ENCODE data around the gene PIP5K1B. TPM values are rescaled to one million over a fixed set of nuclear protein-coding genes. Genes with fewer than 3 reads are reported as not detected.

PIP5K1B gene
- total and polyA plus RNA-seq, 2 of the 13 experiments (the other 11 are each of a cell fraction or from before 2014, with no cell fraction given) = 15.8 to 17.5 TPM

GRCh38 chr9:69035438-69036308 lies 330.6 kb downstream of the PIP5K1B start, which contains the start of gene FXN (continued):
- no peak for TF ChIP-seq ZBTB40 (IDR thresholded peaks at IDR 0.05)
- TF ChIP-seq ZBTB40 (CRISPR knock-in tag; IDR thresholded peaks at IDR 0.05) = 0 out of 2 replicates have a peak, but pooled peaks have one; percentile 49
- no peak for TF ChIP-seq SIX4 (CRISPR knock-in tag; IDR thresholded peaks at IDR 0.05)
- TF ChIP-seq ZNF660 (CRISPR knock-in tag; IDR thresholded peaks at IDR 0.05; ENCODE audit: borderline replicate concordance, low read depth) = no peak
- TF ChIP-seq ZNF710 (CRISPR knock-in tag; IDR thresholded peaks at IDR 0.05; ENCODE audit: borderline replicate concordance) = no peak
- TF ChIP-seq SNAPC5 (CRISPR knock-in tag; IDR thresholded peaks at IDR 0.05; ENCODE audit: borderline replicate concordance) = no peak
- no peak for TF ChIP-seq HNF4G (IDR thresholded peaks at IDR 0.05; ENCODE audit: borderline replicate concordance, low read depth, low read length)
- TF ChIP-seq HNF4G (CRISPR knock-in tag; IDR thresholded peaks at IDR 0.05; ENCODE audit: borderline replicate concordance, low read depth) = 0 out of 2 replicates have a peak, but pooled peaks have one; percentile 23
- peak; percentile 35; the same call in 1 of the 2 replicates for TF ChIP-seq MEIS1 (CRISPR knock-in tag; IDR thresholded peaks at IDR 0.05; ENCODE audit: borderline replicate concordance)
- no peak for TF ChIP-seq GPBP1L1 (CRISPR knock-in tag; IDR thresholded peaks at IDR 0.05)
- no peak; the same call in 1 of the 2 replicates for TF ChIP-seq TOPORS (CRISPR knock-in tag; IDR thresholded peaks at IDR 0.05)
- TF ChIP-seq KLF11 (CRISPR knock-in tag; IDR thresholded peaks at IDR 0.05) = no peak
- no peak for TF ChIP-seq TCF12 (IDR thresholded peaks at IDR 0.05)
- peak; percentile 54; the same call in 1 of the 2 replicates for TF ChIP-seq TCF12 (CRISPR knock-in tag; IDR thresholded peaks at IDR 0.05)
- TF ChIP-seq RARG (CRISPR knock-in tag; IDR thresholded peaks at IDR 0.05; ENCODE audit: low read depth) = no peak
- TF ChIP-seq KMT2A (CRISPR knock-in tag; IDR thresholded peaks at IDR 0.05) = peak; percentile 80; the same call in 1 of the 2 replicates
